AG09309 (cell line): ENCODE data around the gene LDAH.

Experiments
- DNase-seq: peaks from one replicate; pipeline ENCODE4 v3.0.0-alpha.2; 2010; ENCODE audit warnings: low read depth
- H3K4me3 ChIP-seq: 2 replicates; pipeline ENCODE4 v1.5.1; 2011; ENCODE audit warnings: mild to moderate bottlenecking, low read depth, low read length, moderate library complexity; ENCODE audit not compliant: control insufficient read depth
- CTCF ChIP-seq: IDR thresholded peaks from 2 replicates; pipeline ENCODE4 v1.5.1; 2011; ENCODE audit warnings: mild to moderate bottlenecking, low read depth, low read length, inconsistent platforms; ENCODE audit not compliant: insufficient read depth, control insufficient read depth; ENCODE audit errors: missing control alignments

The LDAH gene

GRCh38 chr2:20823917-20824316 lies 1.0 kb upstream of the LDAH start:
- no peak for TF ChIP-seq CTCF
- DNase-seq: no peak
- H3K4me3 ChIP-seq: no peak overlapping the region

GRCh38 chr2:20818820-20819219 lies 4.1 kb downstream of the LDAH start:
- no peak overlapping the region for H3K4me3 ChIP-seq
- no peak for TF ChIP-seq CTCF
- DNase-seq: no peak

- no peak overlapping the region for H3K4me3 ChIP-seq
- TF ChIP-seq CTCF: no peak
- DNase-seq: no peak
Observed at GRCh38 chr2:20815216-20815615, 7.7 kb downstream of the LDAH start.

- no peak for TF ChIP-seq CTCF
- no peak overlapping the region for H3K4me3 ChIP-seq
- DNase-seq: no peak
Observed at GRCh38 chr2:20812779-20813178, 10.1 kb downstream of the LDAH start.

- no peak for DNase-seq
- no peak overlapping the region for H3K4me3 ChIP-seq
- no peak for TF ChIP-seq CTCF
Observed at GRCh38 chr2:20806286-20806685, 16.6 kb downstream of the LDAH start.

- H3K4me3 ChIP-seq: no peak overlapping the region
- no peak for TF ChIP-seq CTCF
- no peak for DNase-seq
Observed at GRCh38 chr2:20803974-20804373, 18.9 kb downstream of the LDAH start.

- no peak for DNase-seq
Observed at GRCh38 chr2:20803226-20803682, 19.6 kb downstream of the LDAH start.

More at GRCh38 chr2:20803226-20803682, 19.6 kb downstream of the LDAH start:
- no peak overlapping the region for H3K4me3 ChIP-seq
- TF ChIP-seq CTCF: no peak
